Fibroblast of lung (primary cell): ENCODE results near the gene ZBTB11. TPM values are rescaled to one million over a fixed set of nuclear protein-coding genes. Genes with fewer than 3 reads are reported as not detected.
"Not testable (repeated sequence)": the region's sequence is repeated elsewhere in the genome, so short reads cannot be mapped to it uniquely, and the experiment has no call there.

ENCODE experiments used
- DNase-seq, 2 donors: peaks; one replicate each; pipeline versions ENCODE4 v3.0.0 to v3.0.0-alpha.2; 2010; ENCODE audit warnings: low read depth in 2 of 2
- H2AFZ ChIP-seq: 2 replicates; pipeline ENCODE4 v1.5.1; 2012; ENCODE audit warnings: low read length, control low read depth, inconsistent platforms
- H3K27ac ChIP-seq: 2 replicates; pipeline ENCODE4 v1.5.1; 2011; ENCODE audit warnings: low read length, control low read depth; ENCODE audit not compliant: insufficient read depth
- H3K27me3 ChIP-seq: 2 replicates; pipeline ENCODE4 v1.5.1; 2011; ENCODE audit warnings: mild to moderate bottlenecking, low read length; ENCODE audit not compliant: control insufficient read depth, insufficient read depth
- H3K36me3 ChIP-seq: 2 replicates; pipeline ENCODE4 v1.5.1; 2011; ENCODE audit warnings: low read length; ENCODE audit not compliant: control insufficient read depth, insufficient read depth
- H3K4me1 ChIP-seq: 2 replicates; pipeline ENCODE4 v1.5.1; 2011; ENCODE audit warnings: low read length; ENCODE audit not compliant: control insufficient read depth, insufficient read depth; ENCODE audit errors: extremely low read depth
- H3K4me2 ChIP-seq: 2 replicates; pipeline ENCODE4 v1.5.1; 2011; ENCODE audit warnings: low read length, control low read depth; ENCODE audit not compliant: insufficient read depth; ENCODE audit errors: extremely low read depth
- H3K4me3 ChIP-seq, 4 experiments: fragments of 200-600 bp in 1 of 4; sonication (generic) in 1 of 4; replicated peaks in 1 of 4; 2 replicates each; pipeline ENCODE4 v1.5.1; 2011 to 2016; ENCODE audit warnings: low read length in 4 of 4, low read depth in 3 of 4, mild to moderate bottlenecking in 3 of 4, control low read depth in 2 of 4, inconsistent platforms in 1 of 4, mixed read lengths in 1 of 4; ENCODE audit not compliant: insufficient read depth in 1 of 4; ENCODE audit errors: control extremely low read depth in 1 of 4
- H3K79me2 ChIP-seq: 2 replicates; pipeline ENCODE4 v1.5.1; 2012; ENCODE audit warnings: mild to moderate bottlenecking, low read length, inconsistent platforms; ENCODE audit not compliant: control insufficient read depth, insufficient read depth
- H3K9ac ChIP-seq: 2 replicates; pipeline ENCODE4 v1.5.1; 2011; ENCODE audit warnings: mild to moderate bottlenecking, low read length, control low read depth; ENCODE audit not compliant: insufficient read depth
- H3K9me3 ChIP-seq: 2 replicates; pipeline ENCODE4 v1.5.1; 2012; ENCODE audit warnings: low read depth, low read length; ENCODE audit not compliant: control insufficient read depth, insufficient read depth
- H4K20me1 ChIP-seq: 2 replicates; pipeline ENCODE4 v1.5.1; 2011; ENCODE audit warnings: low read length; ENCODE audit not compliant: control insufficient read depth, insufficient read depth; ENCODE audit errors: extremely low read depth
- EZH2 ChIP-seq: IDR thresholded peaks from 2 replicates; pipeline ENCODE4 v1.5.1; 2012; ENCODE audit warnings: low read length, control low read depth, mild to moderate bottlenecking; ENCODE audit errors: missing control alignments
- polyA plus RNA-seq, 2 donors: library from polyadenylated mRNA; depleted of rRNA in 1 of 2; stranded (reverse) in 1 of 2; unstranded in 1 of 2; fragments of >200 nt; gene quantifications; 2 replicates each; pipeline ENCODE4 v1.2.1, GENCODE V29; 2011 to 2012; ENCODE audit warnings: missing spikeins in 1 of 2
- total RNA-seq: library from RNA; depleted of rRNA; stranded (reverse); fragments of >200 nt; gene quantifications from 2 replicates; pipeline ENCODE4 v1.2.1, GENCODE V29; 2014
- TF ChIP-seq, protein P1 (sequence below), 2 donors: IDR thresholded peaks in 1 of 2; conservative IDR thresholded peaks in 1 of 2; 1 replicate in 1 of 2; 2 replicates in 1 of 2; pipeline ENCODE4 v1.5.1; 2011 to 2012; ENCODE audit warnings: low read length in 2 of 2, control low read depth in 1 of 2, inconsistent platforms in 1 of 2, low read depth in 1 of 2, mild to moderate bottlenecking in 1 of 2

ZBTB11 gene
- total and polyA plus RNA-seq, 2 donors (not counting 1 experiment from before 2014, with no cell fraction given): 11.4 to 26.6 TPM

- Histone ChIP-seq H3K27me3 (no peaks in the 10 kb centered on the region), H4K20me1 (no peaks in the 10 kb centered on the region), H3K79me2 (no peaks in the 10 kb centered on the region), H3K27ac (no peak overlapping the region), H3K9me3 (no peaks in the 10 kb centered on the region), H3K9ac (no peak overlapping the region), H3K36me3 (no peaks in the 10 kb centered on the region), H3K4me3 (no peak overlapping the region), H3K4me2 (no peak overlapping the region), H3K4me1 (no peaks in the 10 kb centered on the region), H2AFZ (no peak overlapping the region)
- no peak for DNase-seq
- TF ChIP-seq EZH2: no peak
- TF ChIP-seq, protein P1, sequence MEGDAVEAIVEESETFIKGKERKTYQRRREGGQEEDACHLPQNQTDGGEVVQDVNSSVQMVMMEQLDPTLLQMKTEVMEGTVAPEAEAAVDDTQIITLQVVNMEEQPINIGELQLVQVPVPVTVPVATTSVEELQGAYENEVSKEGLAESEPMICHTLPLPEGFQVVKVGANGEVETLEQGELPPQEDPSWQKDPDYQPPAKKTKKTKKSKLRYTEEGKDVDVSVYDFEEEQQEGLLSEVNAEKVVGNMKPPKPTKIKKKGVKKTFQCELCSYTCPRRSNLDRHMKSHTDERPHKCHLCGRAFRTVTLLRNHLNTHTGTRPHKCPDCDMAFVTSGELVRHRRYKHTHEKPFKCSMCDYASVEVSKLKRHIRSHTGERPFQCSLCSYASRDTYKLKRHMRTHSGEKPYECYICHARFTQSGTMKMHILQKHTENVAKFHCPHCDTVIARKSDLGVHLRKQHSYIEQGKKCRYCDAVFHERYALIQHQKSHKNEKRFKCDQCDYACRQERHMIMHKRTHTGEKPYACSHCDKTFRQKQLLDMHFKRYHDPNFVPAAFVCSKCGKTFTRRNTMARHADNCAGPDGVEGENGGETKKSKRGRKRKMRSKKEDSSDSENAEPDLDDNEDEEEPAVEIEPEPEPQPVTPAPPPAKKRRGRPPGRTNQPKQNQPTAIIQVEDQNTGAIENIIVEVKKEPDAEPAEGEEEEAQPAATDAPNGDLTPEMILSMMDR (conservative IDR thresholded peaks at IDR 0.05 in 1 of 2, IDR thresholded peaks at IDR 0.05 in 1 of 2; ENCODE audit: low read depth in 1 of 2, low read length in 2 of 2): no peak
Measured at GRCh38 chr3:101702726-101703125, 25.8 kb upstream of the ZBTB11 start.

GRCh38 chr3:101701696-101702634 is 25.0 kb upstream of the ZBTB11 start:
- H3K27me3 ChIP-seq: no peaks in the 10 kb centered on the region
- H4K20me1 ChIP-seq: no peaks in the 10 kb centered on the region
- H3K36me3 ChIP-seq: no peaks in the 10 kb centered on the region
- DNase-seq: no peak
- H3K4me3 ChIP-seq: no peak overlapping the region
- H3K4me1 ChIP-seq: no peaks in the 10 kb centered on the region
- no peaks in the 10 kb centered on the region for H3K79me2 ChIP-seq
- no peaks in the 10 kb centered on the region for H3K9me3 ChIP-seq
- no peak overlapping the region for H3K27ac ChIP-seq
- H3K4me2 ChIP-seq: no peak overlapping the region
- no peak overlapping the region for H3K9ac ChIP-seq
- TF ChIP-seq EZH2: no peak
- TF ChIP-seq, protein P1 (conservative IDR thresholded peaks at IDR 0.05 in 1 of 2, IDR thresholded peaks at IDR 0.05 in 1 of 2; ENCODE audit: low read depth in 1 of 2, low read length in 2 of 2): no peak
- H2AFZ ChIP-seq: no peak overlapping the region

GRCh38 chr3:101695779-101696372 is 18.9 kb upstream of the ZBTB11 start:
- TF ChIP-seq, protein P1 (conservative IDR thresholded peaks at IDR 0.05 in 1 of 2, IDR thresholded peaks at IDR 0.05 in 1 of 2; ENCODE audit: low read depth in 1 of 2, low read length in 2 of 2): peak; percentile 55 to 62
- TF ChIP-seq EZH2: no peak
- H2AFZ ChIP-seq: no peak overlapping the region

GRCh38 chr3:101694836-101695235 is 17.9 kb upstream of the ZBTB11 start:
- H3K27ac ChIP-seq, H4K20me1 ChIP-seq, H3K36me3 ChIP-seq, H3K4me3 ChIP-seq, H3K27me3 ChIP-seq, H3K4me2 ChIP-seq, DNase-seq, H3K79me2 ChIP-seq, H3K9ac ChIP-seq, H3K9me3 ChIP-seq, H2AFZ ChIP-seq, H3K4me1 ChIP-seq: not testable (repeated sequence)

More at GRCh38 chr3:101695779-101696372, 18.9 kb upstream of the ZBTB11 start:
- Histone ChIP-seq H3K27ac (no peak overlapping the region), H3K36me3 (no peaks in the 10 kb centered on the region), H3K4me3 (no peak overlapping the region), H3K79me2 (no peaks in the 10 kb centered on the region), H3K9ac (no peak overlapping the region), H3K27me3 (no peaks in the 10 kb centered on the region), H3K4me1 (no peaks in the 10 kb centered on the region), H3K9me3 (no peaks in the 10 kb centered on the region), H3K4me2 (no peak overlapping the region), H4K20me1 (no peaks in the 10 kb centered on the region)
- peak; percentile 50 to 69 for DNase-seq
